GM12878 (cell line): ENCODE data around the gene NOTCH1. TPM values are rescaled to one million over a fixed set of nuclear protein-coding genes. Genes with fewer than 3 reads are reported as not detected.

Experiments
- ATAC-seq: fragments of 200-7000 bp; cut with Tn5 transposase; 3 replicates; pipeline ENCODE4 v1.9.1; 2020; ENCODE audit warnings: mild to moderate bottlenecking, moderate library complexity
- BruUV-seq: library from RNA; stranded (reverse); fragments of 400-500 nt; replicated peaks from 2 replicates; lab custom pipeline; 2021; lab: Mats Ljungman, UMichigan
- CTCF ChIA-PET: fragments of 300-600 bp; sonication (Branson Sonifier 250); formaldehyde crosslinking; extraction: SDS; loops from one replicate; lab custom pipeline; 2021; ENCODE audit warnings: inconsistent platforms; lab: Yijun Ruan, JAX
- POLR2A ChIA-PET: fragments of 350-600 bp; formaldehyde crosslinking; extraction: SDS; loops from one replicate; lab custom pipeline; 2021; ENCODE audit warnings: inconsistent platforms; lab: Charles Lee
- RAD21 ChIA-PET: fragments of 300-600 bp; sonication (Branson Sonifier 250); formaldehyde crosslinking; loops from one replicate; lab custom pipeline; 2023; ENCODE audit warnings: antibody characterized with exemption; ENCODE audit not compliant: unreplicated experiment; lab: Charles Lee
- SMC1A ChIA-PET: fragments of 300-600 bp; sonication (Branson Sonifier 250); formaldehyde crosslinking; loops from one replicate; lab custom pipeline; 2023; ENCODE audit not compliant: unreplicated experiment, uncharacterized antibody; lab: Charles Lee
- DNase-seq: peaks from one replicate; pipeline ENCODE4 v3.0.0-alpha.2; 2011; ENCODE audit warnings: low read depth, low spot score
- FAIRE-seq: peaks from 3 replicates; lab custom pipeline; 2011; peaks lifted over from hg19 to GRCh38; lab: Jason Lieb, UNC
- H2AFZ ChIP-seq: 2 replicates; pipeline ENCODE4 v1.6.0; 2011; ENCODE audit warnings: low read depth, low read length, control low read depth; ENCODE audit not compliant: control insufficient read depth
- H3K27ac ChIP-seq: 2 replicates; pipeline ENCODE4 v1.5.1; 2011; ENCODE audit warnings: control low read depth; ENCODE audit not compliant: control insufficient read depth, insufficient read depth
- H3K27me3 ChIP-seq, 2 experiments: replicated peaks in 1 of 2; 2 replicates each; pipeline versions ENCODE4 v1.6.0 to v1.6.1; 2011; ENCODE audit warnings: low read length in 1 of 2; ENCODE audit not compliant: control insufficient read depth in 2 of 2, insufficient read depth in 2 of 2
- H3K36me3 ChIP-seq, 2 experiments: 2 replicates each; pipeline ENCODE4 v1.5.1; 2011; ENCODE audit warnings: low read length in 1 of 2; ENCODE audit not compliant: control insufficient read depth in 2 of 2, insufficient read depth in 2 of 2
- H3K4me1 ChIP-seq: 2 replicates; pipeline ENCODE4 v1.6.1; 2011; ENCODE audit warnings: mild to moderate bottlenecking, low read length, moderate library complexity, mixed read lengths; ENCODE audit not compliant: control insufficient read depth, insufficient read depth
- H3K4me2 ChIP-seq: 2 replicates; pipeline ENCODE4 v1.6.0; 2011; ENCODE audit warnings: control low read depth; ENCODE audit not compliant: control insufficient read depth, insufficient read depth
- H3K4me3 ChIP-seq: fragments of 200-600 bp; sonication (generic); 2 replicates; pipeline ENCODE4 v1.5.1; 2016
- H3K79me2 ChIP-seq: 2 replicates; pipeline ENCODE4 v1.6.0; 2011; ENCODE audit warnings: low read length; ENCODE audit not compliant: control insufficient read depth, insufficient read depth
- H3K9ac ChIP-seq: 2 replicates; pipeline ENCODE4 v1.8.0; 2011; ENCODE audit warnings: low read length, control low read depth, mixed read lengths; ENCODE audit not compliant: control insufficient read depth, insufficient read depth
- H3K9me3 ChIP-seq: replicated peaks from 3 replicates; pipeline ENCODE4 v1.5.1; 2011; ENCODE audit warnings: mild to moderate bottlenecking, low read length; ENCODE audit not compliant: control insufficient read depth, insufficient read depth
- H4K20me1 ChIP-seq: 2 replicates; pipeline ENCODE4 v1.6.0; 2011; ENCODE audit not compliant: control insufficient read depth, insufficient read depth
- EED ChIP-seq: sonication (generic); IDR thresholded peaks from 2 replicates; pipeline ENCODE4 v1.6.1; 2016; ENCODE audit warnings: antibody characterized with exemption, low read depth
- MTA2 ChIP-seq: fragments of 450-650 bp; IDR thresholded peaks from 2 replicates; pipeline ENCODE4 v1.6.1; 2016; ENCODE audit warnings: low read depth, mild to moderate bottlenecking, moderate library complexity
- POLR2A ChIP-seq: IDR thresholded peaks from 2 replicates; pipeline ENCODE4 v1.6.1; 2011; ENCODE audit warnings: low read depth, mild to moderate bottlenecking, low read length
- SREBF2 ChIP-seq: IDR thresholded peaks from 2 replicates; pipeline ENCODE4 v1.6.1; 2012; ENCODE audit warnings: mild to moderate bottlenecking, low read length
- WGBS: methylation state at CpG from one replicate; pipeline ENCODE4 v1.1.6; 2016; ENCODE audit warnings: low lambda C conversion rate; ENCODE audit not compliant: insufficient replicate concordance, insufficient coverage; ENCODE audit errors: missing lambda C conversion rate; 5-methylcytosine and 5-hydroxymethylcytosine counted together
- in situ Hi-C: fragments of 300-500 bp; cut with MboI; formaldehyde crosslinking; loops from 9 replicates; pipeline ENCODE4 v1.14.3; 2018; ENCODE audit warnings: mixed read lengths
- intact Hi-C: fragments of 100-400 bp; cut with micrococcal nuclease; formaldehyde crosslinking; loops from one replicate; pipeline ENCODE4 v1.14.2; 2022; ENCODE audit not compliant: unreplicated experiment
- polyA plus RNA-seq, 11 experiments: library from polyadenylated mRNA; depleted of rRNA in 4 of 11; unstranded in 6 of 11; stranded (reverse) in 5 of 11; fragments of >200 nt; fragmentation: Nextera tagmentation in 4 of 11; fragmentation: Illumina TruSeq in 1 of 11; extraction: Ambion mirVana in 4 of 11; extraction: Trizol in 1 of 11; gene quantifications; 1 replicate in 1 of 11; 2 replicates in 10 of 11; pipeline versions ENCODE4 v1.2.1 to v1.2.3, GENCODE V29; 2011 to 2016; ENCODE audit warnings: inconsistent platforms in 2 of 11, missing spikeins in 2 of 11, low read depth in 1 of 11
- total RNA-seq, 4 experiments: library from RNA; depleted of rRNA in 3 of 4; stranded (reverse); fragments of >200 nt in 3 of 4; fragmentation: Illumina TruSeq in 1 of 4; extraction: Trizol in 1 of 4; gene quantifications; 2 replicates each; pipeline versions ENCODE4 v1.2.1 to v1.2.3, GENCODE V29; 2013 to 2021
- TF ChIP-seq, protein P1 (sequence below): fragments of 450-650 bp; IDR thresholded peaks from 2 replicates; pipeline ENCODE4 v1.6.1; 2016; ENCODE audit warnings: mild to moderate bottlenecking

NOTCH1 gene
- total and polyA plus RNA-seq, 10 of the 15 experiments (the other 5 are each of a cell fraction or from before 2014, with no cell fraction given): 0.02 to 40.0 (median 3.7) TPM

DNA sequence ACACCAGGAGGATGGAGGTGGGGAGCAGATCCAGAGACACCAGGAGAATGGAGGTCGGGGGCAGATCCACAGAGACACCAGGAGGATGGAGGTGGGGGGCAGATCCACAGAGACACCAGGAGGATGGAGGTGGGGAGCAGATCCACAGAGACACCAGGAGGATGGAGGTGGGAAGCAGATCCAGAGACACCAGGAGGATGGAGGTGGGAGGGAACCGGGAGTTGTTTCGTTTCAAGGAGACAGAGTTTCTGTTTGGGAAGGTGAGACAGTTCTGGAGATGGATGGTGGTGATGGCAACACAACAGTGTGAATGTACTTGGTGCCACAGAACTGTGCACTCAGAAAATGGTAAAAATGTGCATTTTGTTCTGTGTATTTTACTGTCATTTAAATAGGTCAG is 97.2 kb downstream of the NOTCH1 start:
- Histone ChIP-seq H3K79me2 (no peaks in the 10 kb centered on the region), H3K4me2 (no peak overlapping the region), H2AFZ (no peak overlapping the region), H3K36me3 (peaks cover 24 to 25% of the 10 kb centered on the region in 2 experiments), H3K4me1 (no peaks in the 10 kb centered on the region), H3K4me3 (no peak overlapping the region), H3K27me3 (no peaks in the 10 kb centered on the region), H4K20me1 (no peaks in the 10 kb centered on the region; the same call in 1 of the 2 replicates), H3K27ac (no peak overlapping the region), H3K9ac (no peak overlapping the region), H3K9me3 (no peaks in the 10 kb centered on the region)
- 81% methylated on average over 3 of the region's 3 CpGs for WGBS
- TF ChIP-seq MTA2 (no peak), EED (no peak)
- TF ChIP-seq, protein P1, sequence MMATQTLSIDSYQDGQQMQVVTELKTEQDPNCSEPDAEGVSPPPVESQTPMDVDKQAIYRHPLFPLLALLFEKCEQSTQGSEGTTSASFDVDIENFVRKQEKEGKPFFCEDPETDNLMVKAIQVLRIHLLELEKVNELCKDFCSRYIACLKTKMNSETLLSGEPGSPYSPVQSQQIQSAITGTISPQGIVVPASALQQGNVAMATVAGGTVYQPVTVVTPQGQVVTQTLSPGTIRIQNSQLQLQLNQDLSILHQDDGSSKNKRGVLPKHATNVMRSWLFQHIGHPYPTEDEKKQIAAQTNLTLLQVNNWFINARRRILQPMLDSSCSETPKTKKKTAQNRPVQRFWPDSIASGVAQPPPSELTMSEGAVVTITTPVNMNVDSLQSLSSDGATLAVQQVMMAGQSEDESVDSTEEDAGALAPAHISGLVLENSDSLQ: no peak
- no TSS peak for BruUV-seq
- in situ Hi-C loops (no loop called here), intact Hi-C loops (no loop called here)
- ATAC-seq (no peak), FAIRE-seq (no peak), DNase-seq (no peak)
- ChIA-PET RAD21 (no interaction called here), CTCF (no interaction called here), SMC1A (no interaction called here), POLR2A (no interaction called here)

DNA sequence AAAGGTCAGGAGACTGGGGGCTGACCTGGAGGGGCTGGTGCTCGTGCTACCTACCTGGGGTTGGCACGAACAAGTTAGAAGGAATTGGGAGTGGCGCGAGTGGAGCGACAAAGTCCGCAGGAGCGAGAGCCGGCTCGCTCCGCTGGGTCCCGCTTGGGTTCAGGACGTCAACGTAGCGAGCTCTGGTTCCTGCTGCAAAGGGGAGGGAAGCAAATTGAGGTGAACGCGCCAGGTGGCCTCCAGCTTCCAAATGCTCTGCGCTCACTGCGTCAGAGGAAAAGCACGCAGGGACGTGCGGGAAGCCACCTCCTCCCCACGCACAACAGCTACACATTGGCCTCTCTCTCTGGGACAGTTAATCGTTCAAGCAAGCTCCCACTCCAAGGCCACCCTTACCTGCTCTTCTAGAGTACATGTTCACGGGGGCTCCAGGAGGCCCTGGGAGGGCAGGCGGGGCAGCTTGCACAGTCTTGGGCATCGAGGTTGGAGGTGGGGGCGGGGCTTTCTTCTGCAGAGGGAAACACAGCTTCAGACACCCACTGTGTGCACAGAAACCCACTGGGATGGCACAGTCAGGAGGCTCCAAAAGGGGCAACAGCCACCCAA is 98.6 kb downstream of the NOTCH1 start:
- H3K9ac ChIP-seq: no peak overlapping the region
- H3K27me3 ChIP-seq: no peaks in the 10 kb centered on the region
- H3K4me1 ChIP-seq: no peaks in the 10 kb centered on the region
- no peaks in the 10 kb centered on the region for H3K9me3 ChIP-seq
- H3K36me3 ChIP-seq: peaks cover 24 to 27% of the 10 kb centered on the region in 2 experiments
- H3K4me2 ChIP-seq: no peak overlapping the region
- H3K4me3 ChIP-seq: no peak overlapping the region
- ATAC-seq: no peak
- no peak for FAIRE-seq
- 97% methylated on average over 27 of the region's 27 CpGs for WGBS
- intact Hi-C loops: no loop called here
- BruUV-seq: no TSS peak
- in situ Hi-C loops: no loop called here
- no peak overlapping the region for H3K27ac ChIP-seq
- RAD21 ChIA-PET: no interaction called here
- no peak overlapping the region for H2AFZ ChIP-seq
- CTCF ChIA-PET: no interaction called here
- POLR2A ChIA-PET: no interaction called here
- DNase-seq: no peak
- no peak for TF ChIP-seq SREBF2
- TF ChIP-seq POLR2A: 0 out of 2 replicates have a peak, but pooled peaks have one; percentile 24
- H3K79me2 ChIP-seq: no peaks in the 10 kb centered on the region
- no peaks in the 10 kb centered on the region; the same call in 1 of the 2 replicates for H4K20me1 ChIP-seq
- SMC1A ChIA-PET: no interaction called here
